Endothelial cell of umbilical vein (primary cell): ENCODE measurements around the gene SORCS3.

ENCODE experiments used
- CTCF ChIP-seq, 2 donors: IDR thresholded peaks; 1 replicate in 1 of 2; 2 replicates in 1 of 2; pipeline ENCODE4 v1.5.1; 2011; ENCODE audit warnings: low read length in 2 of 2, mild to moderate bottlenecking in 2 of 2, moderate library complexity in 2 of 2, control low read depth in 1 of 2, inconsistent platforms in 1 of 2, low read depth in 1 of 2; ENCODE audit not compliant: insufficient read depth in 1 of 2; ENCODE audit errors: extremely low read depth in 1 of 2
- EZH2 ChIP-seq: IDR thresholded peaks from 2 replicates; pipeline ENCODE4 v1.6.1; 2012; ENCODE audit warnings: borderline replicate concordance, low read depth, mild to moderate bottlenecking, moderate library complexity, low read length, inconsistent platforms; ENCODE audit not compliant: severe bottlenecking
- MYC ChIP-seq: IDR thresholded peaks from one replicate; pipeline ENCODE4 v1.6.1; 2011; ENCODE audit warnings: mild to moderate bottlenecking, low read depth, low read length

- TF ChIP-seq CTCF (IDR thresholded peaks at IDR 0.05; ENCODE audit: extremely low read depth in 1 of 2, insufficient read depth in 1 of 2, low read depth in 1 of 2, low read length in 2 of 2) (no peak), EZH2 (no peak), MYC (no peak)
These were observed 643.6 kb downstream of the SORCS3 start for GRCh38 chr10:105284476-105285215.
